ENCODE measurements around the gene CDC42BPG.

CDC42BPG gene

GRCh38 chr11:64866173-64866491 lies 21.7 kb upstream of the CDC42BPG start:
- Histone ChIP-seq H3K27me3 (no peaks in the 10 kb centered on the region), H3K9me3 (no peaks in the 10 kb centered on the region), H3K4me2 (peak overlapping the region; percentile 97), H3K27ac (peak overlapping the region; percentile 92), H4K20me1 (peaks cover 36% of the 10 kb centered on the region), H3K4me3 (peak overlapping the region; percentile 21), H3K9ac (peak overlapping the region; percentile 80; the same call in 1 of the 2 replicates), H3K4me1 (peaks cover 100% of the 10 kb centered on the region), H3K36me3 (peaks cover 34% of the 10 kb centered on the region)
- no peak for TF ChIP-seq Cebpa-rat (IDR thresholded peaks at IDR 0.05)

DNA sequence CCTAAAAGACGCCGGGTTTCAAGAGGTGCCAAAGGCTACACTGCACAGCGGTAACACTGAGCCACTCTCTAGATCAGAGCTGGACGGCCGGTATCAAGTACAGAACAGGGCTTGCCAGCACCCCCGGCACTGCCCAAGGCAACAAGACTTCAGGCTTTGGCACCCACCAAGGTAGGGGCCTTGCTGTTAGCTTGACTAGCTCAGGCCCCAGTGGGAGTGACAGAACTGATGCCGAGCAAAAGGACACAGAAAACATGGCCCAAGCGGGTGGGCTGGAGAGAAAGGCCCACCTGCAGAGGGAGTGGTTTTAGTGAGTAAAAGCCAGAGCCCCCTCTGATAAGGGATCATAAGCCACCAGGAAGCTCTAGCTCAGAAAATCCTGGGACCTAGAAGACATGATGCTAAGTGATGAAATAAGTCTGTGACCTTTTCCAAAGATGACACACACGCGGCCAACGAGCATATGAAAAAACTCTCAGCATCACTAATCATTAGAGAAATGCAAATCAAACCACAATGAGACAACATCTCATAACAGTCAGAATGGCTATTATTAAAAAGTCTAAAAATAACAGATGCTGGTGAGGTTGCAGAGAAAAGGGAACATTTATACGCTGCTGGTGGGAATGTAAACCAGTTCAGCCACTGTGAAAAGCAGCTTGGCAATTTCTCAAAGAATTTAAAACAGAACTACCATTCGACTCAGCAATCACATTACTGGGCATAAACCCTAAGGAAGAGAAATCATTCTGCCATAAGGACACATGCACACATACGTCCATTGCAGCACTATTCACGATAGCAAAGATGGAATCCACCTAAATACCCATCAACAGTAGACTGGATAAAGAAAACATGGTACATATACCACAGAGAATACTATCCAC lies 21.1 kb upstream of the CDC42BPG start:
- H3K9ac ChIP-seq: peak overlapping the region; percentile 80
- TF ChIP-seq Cebpa-rat (IDR thresholded peaks at IDR 0.05): no peak
- H3K27me3 ChIP-seq: no peaks in the 10 kb centered on the region
- peaks cover 100% of the 10 kb centered on the region for H3K4me1 ChIP-seq
- no peaks in the 10 kb centered on the region for H3K9me3 ChIP-seq
- peak overlapping the region; percentile 92 for H3K27ac ChIP-seq
- H3K36me3 ChIP-seq: peaks cover 28% of the 10 kb centered on the region
- peaks cover 30% of the 10 kb centered on the region for H4K20me1 ChIP-seq
- H3K4me2 ChIP-seq: peak overlapping the region; percentile 97
- peak overlapping the region; percentile 60 for H3K4me3 ChIP-seq

DNA sequence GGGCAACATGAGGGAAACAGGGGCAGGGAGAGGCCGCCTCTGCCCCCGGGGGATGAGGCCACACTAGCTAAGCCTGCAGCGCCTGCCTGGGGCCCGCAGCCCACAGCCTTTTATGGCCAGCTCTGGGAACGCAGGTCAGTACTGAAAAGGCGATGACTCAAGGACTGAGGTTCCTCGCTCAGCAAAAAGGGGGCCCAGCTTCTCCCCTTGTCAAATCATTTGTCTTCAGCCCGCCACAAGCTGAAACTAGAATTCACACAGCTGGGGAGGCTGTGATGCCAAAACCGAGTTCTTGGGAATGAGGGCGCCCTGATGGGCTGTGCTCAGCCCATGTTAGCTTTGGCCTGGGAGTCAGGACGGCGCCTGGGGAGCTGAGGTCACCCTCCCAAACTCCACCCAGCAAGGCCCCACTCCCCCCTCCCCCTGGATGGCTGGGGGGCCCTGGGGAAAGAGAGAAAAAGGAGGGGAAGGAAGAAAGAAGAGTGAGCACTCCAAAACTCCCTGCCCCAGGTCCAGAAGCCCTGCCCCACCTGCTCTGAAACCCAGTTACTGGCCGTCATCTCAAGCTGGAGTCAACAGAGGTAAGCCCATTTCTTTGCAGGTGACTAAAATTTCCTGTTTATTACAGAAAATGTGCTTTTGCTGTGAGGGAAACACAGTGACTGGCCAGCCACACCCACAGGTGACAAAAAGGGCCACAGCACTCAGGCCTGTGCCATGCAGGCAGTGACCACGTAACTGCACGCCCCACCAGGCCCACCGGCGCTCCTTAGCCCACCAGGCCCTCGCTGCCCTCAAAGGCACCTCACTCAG lies 20.2 kb upstream of the CDC42BPG start:
- H3K4me1 ChIP-seq: peaks cover 100% of the 10 kb centered on the region
- peak overlapping the region; percentile 92 for H3K27ac ChIP-seq
- H3K9me3 ChIP-seq: no peaks in the 10 kb centered on the region
- peaks cover 21% of the 10 kb centered on the region for H4K20me1 ChIP-seq
- TF ChIP-seq Cebpa-rat (IDR thresholded peaks at IDR 0.05): no peak
- H3K36me3 ChIP-seq: peaks cover 26% of the 10 kb centered on the region
- peak overlapping the region; percentile 60 for H3K4me3 ChIP-seq
- peak overlapping the region; percentile 97 for H3K4me2 ChIP-seq
- peak overlapping the region; percentile 80 for H3K9ac ChIP-seq
- H3K27me3 ChIP-seq: no peaks in the 10 kb centered on the region

DNA sequence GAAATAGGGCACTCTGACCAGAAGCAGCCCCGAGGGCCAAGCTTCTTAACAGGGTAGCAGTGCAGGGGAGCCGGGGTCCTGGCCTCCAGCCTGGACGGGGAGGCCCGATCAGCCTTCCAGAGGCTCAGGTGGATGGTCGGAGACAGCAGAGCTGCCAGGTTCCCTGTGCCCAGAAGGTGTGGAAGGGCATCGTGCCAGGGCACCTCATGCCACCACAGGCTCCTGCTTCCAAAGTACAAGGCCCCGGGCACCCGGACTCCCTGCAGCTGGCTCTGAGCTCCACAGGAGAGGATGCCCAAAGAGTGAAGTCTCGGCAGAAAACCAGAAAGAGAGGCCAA lies 19.7 kb upstream of the CDC42BPG start:
- peaks cover 100% of the 10 kb centered on the region for H3K4me1 ChIP-seq
- peak overlapping the region; percentile 80 for H3K9ac ChIP-seq

GRCh38 chr11:64863391-64864060 lies 19.1 kb upstream of the CDC42BPG start:
- Histone ChIP-seq H3K4me2 (peak overlapping the region; percentile 97), H3K27ac (peak overlapping the region; percentile 92), H3K36me3 (peaks cover 15% of the 10 kb centered on the region), H3K27me3 (no peaks in the 10 kb centered on the region), H3K9ac (peak overlapping the region; percentile 80), H4K20me1 (peaks cover 10% of the 10 kb centered on the region), H3K4me3 (peak overlapping the region; percentile 60; the same call in 1 of the 2 replicates), H3K4me1 (peaks cover 100% of the 10 kb centered on the region), H3K9me3 (no peaks in the 10 kb centered on the region)
- no peak for TF ChIP-seq Cebpa-rat (IDR thresholded peaks at IDR 0.05)

More for the DNA sequence above, 19.7 kb upstream of the CDC42BPG start:
- H3K9me3 ChIP-seq: no peaks in the 10 kb centered on the region
- no peaks in the 10 kb centered on the region for H3K27me3 ChIP-seq
- peaks cover 20% of the 10 kb centered on the region for H3K36me3 ChIP-seq
- H3K27ac ChIP-seq: peak overlapping the region; percentile 92
- peak overlapping the region; percentile 60 for H3K4me3 ChIP-seq
- H4K20me1 ChIP-seq: peaks cover 16% of the 10 kb centered on the region
- H3K4me2 ChIP-seq: peak overlapping the region; percentile 97
- TF ChIP-seq Cebpa-rat (IDR thresholded peaks at IDR 0.05): no peak

- TF ChIP-seq Cebpa-rat (IDR thresholded peaks at IDR 0.05): no peak
- Histone ChIP-seq H3K4me3 (peak overlapping the region; percentile 60), H3K9me3 (no peaks in the 10 kb centered on the region), H3K9ac (peak overlapping the region; percentile 80), H3K4me2 (peak overlapping the region; percentile 97), H3K27me3 (no peaks in the 10 kb centered on the region), H3K27ac (peak overlapping the region; percentile 92), H3K36me3 (peaks cover 13% of the 10 kb centered on the region), H4K20me1 (peaks cover 5% of the 10 kb centered on the region), H3K4me1 (peaks cover 100% of the 10 kb centered on the region)
These were observed 18.5 kb upstream of the CDC42BPG start for GRCh38 chr11:64862987-64863390.

DNA sequence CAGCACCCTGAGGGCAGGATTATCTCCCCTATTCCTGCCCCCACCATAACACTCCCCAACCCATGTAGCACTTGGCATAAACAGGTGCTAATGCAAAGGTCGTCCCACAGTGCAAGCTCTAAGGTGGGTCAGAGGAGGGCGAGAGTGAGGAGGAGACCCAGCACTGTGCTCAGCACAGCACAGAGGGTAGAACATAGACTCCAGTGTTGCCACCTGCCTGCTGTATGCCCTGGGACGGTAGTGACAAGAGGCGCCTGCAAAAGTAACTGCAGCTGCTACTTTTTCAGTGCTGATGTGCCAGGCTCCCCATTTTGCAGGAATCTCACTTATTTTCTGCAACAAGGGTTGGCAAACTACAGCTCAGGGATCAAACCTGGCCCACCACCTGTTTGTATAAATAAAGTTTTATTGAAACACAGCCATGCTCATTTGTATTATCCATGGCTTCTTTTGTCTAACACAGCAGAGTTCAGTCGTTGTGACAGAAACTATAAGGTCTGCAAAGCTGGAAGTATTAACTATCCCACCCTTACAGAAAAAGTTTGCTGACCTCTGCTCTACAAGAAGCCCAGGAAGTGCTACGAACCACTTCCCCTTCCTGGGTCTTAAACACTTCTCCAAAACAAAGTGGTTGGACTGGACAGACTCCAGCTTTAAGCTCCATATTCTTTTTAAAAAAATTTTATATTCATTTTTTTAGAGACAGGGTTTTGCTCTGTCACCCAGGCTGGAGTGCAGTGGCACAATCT lies 16.9 kb upstream of the CDC42BPG start:
- Histone ChIP-seq H3K9ac (peak overlapping the region; percentile 80; the same call in 1 of the 2 replicates), H3K4me1 (peaks cover 100% of the 10 kb centered on the region), H3K4me3 (no peak overlapping the region), H4K20me1 (peaks cover 3% of the 10 kb centered on the region; the same call in 1 of the 2 replicates), H3K4me2 (peak overlapping the region; percentile 97), H3K27ac (peak overlapping the region; percentile 92), H3K9me3 (no peaks in the 10 kb centered on the region), H3K36me3 (peaks cover 15% of the 10 kb centered on the region), H3K27me3 (no peaks in the 10 kb centered on the region)
- TF ChIP-seq Cebpa-rat (IDR thresholded peaks at IDR 0.05): no peak

GRCh38 chr11:64859542-64860414 lies 15.3 kb upstream of the CDC42BPG start:
- Histone ChIP-seq H3K9me3 (no peaks in the 10 kb centered on the region), H3K27me3 (no peaks in the 10 kb centered on the region), H3K4me2 (peak overlapping the region; percentile 97), H3K27ac (peak overlapping the region; percentile 92), H3K4me3 (peak overlapping the region; percentile 56), H4K20me1 (peaks cover 18% of the 10 kb centered on the region; the same call in 1 of the 2 replicates), H3K9ac (peak overlapping the region; percentile 71), H3K36me3 (peaks cover 23% of the 10 kb centered on the region), H3K4me1 (peaks cover 100% of the 10 kb centered on the region)
- TF ChIP-seq Cebpa-rat (IDR thresholded peaks at IDR 0.05): peak; percentile 35; the same call in 1 of the 2 replicates
